ENCODE data around the gene KCTD12. TPM values are rescaled to one million over a fixed set of nuclear protein-coding genes. Genes with fewer than 3 reads are reported as not detected.

The KCTD12 gene
- total RNA-seq, 1 donor from 2014 or later: 15.3 TPM

GRCh38 chr13:76882431-76882830 lies 3.8 kb downstream of the KCTD12 start:
- Histone ChIP-seq H3K36me3 (ENCODE audit: control insufficient read depth, insufficient read depth, low read length) (no peaks in the 10 kb centered on the region), H3K4me3 (ENCODE audit: low read depth, low read length) (no peak overlapping the region), H3K27me3 (ENCODE audit: control insufficient read depth, insufficient read depth, low read length) (no peaks in the 10 kb centered on the region)
- no peak for DNase-seq (ENCODE audit: low read depth)
- FAIRE-seq: no peak
- TF ChIP-seq CTCF (IDR thresholded peaks at IDR 0.05; ENCODE audit: insufficient read depth, low read length, severe bottlenecking): no peak

GRCh38 chr13:76879883-76880270 lies 6.3 kb downstream of the KCTD12 start:
- FAIRE-seq: no peak
- Histone ChIP-seq H3K36me3 (ENCODE audit: control insufficient read depth, insufficient read depth, low read length) (no peaks in the 10 kb centered on the region), H3K4me3 (ENCODE audit: low read depth, low read length) (no peak overlapping the region), H3K27me3 (ENCODE audit: control insufficient read depth, insufficient read depth, low read length) (no peaks in the 10 kb centered on the region)
- no peak for TF ChIP-seq CTCF (IDR thresholded peaks at IDR 0.05; ENCODE audit: insufficient read depth, low read length, severe bottlenecking)
- DNase-seq (ENCODE audit: low read depth): peak; percentile 26

GRCh38 chr13:76879203-76879882 lies 6.9 kb downstream of the KCTD12 start:
- Histone ChIP-seq H3K4me3 (ENCODE audit: low read depth, low read length) (no peak overlapping the region), H3K36me3 (ENCODE audit: control insufficient read depth, insufficient read depth, low read length) (no peaks in the 10 kb centered on the region), H3K27me3 (ENCODE audit: control insufficient read depth, insufficient read depth, low read length) (no peaks in the 10 kb centered on the region)
- DNase-seq (ENCODE audit: low read depth): peak; percentile 81
- peak; percentile 58 for FAIRE-seq
- no peak for TF ChIP-seq CTCF (IDR thresholded peaks at IDR 0.05; ENCODE audit: insufficient read depth, low read length, severe bottlenecking)

- Histone ChIP-seq H3K4me3 (ENCODE audit: low read depth, low read length) (no peak overlapping the region), H3K27me3 (ENCODE audit: control insufficient read depth, insufficient read depth, low read length) (no peaks in the 10 kb centered on the region), H3K36me3 (ENCODE audit: control insufficient read depth, insufficient read depth, low read length) (no peaks in the 10 kb centered on the region)
- no peak for FAIRE-seq
- no peak for TF ChIP-seq CTCF (IDR thresholded peaks at IDR 0.05; ENCODE audit: insufficient read depth, low read length, severe bottlenecking)
- no peak for DNase-seq (ENCODE audit: low read depth)
Measured at GRCh38 chr13:76878043-76878442, 8.2 kb downstream of the KCTD12 start.

- FAIRE-seq: no peak
Measured at GRCh38 chr13:76875271-76875815, 10.9 kb downstream of the KCTD12 start.

More at GRCh38 chr13:76875271-76875815, 10.9 kb downstream of the KCTD12 start:
- TF ChIP-seq CTCF (IDR thresholded peaks at IDR 0.05; ENCODE audit: insufficient read depth, low read length, severe bottlenecking): no peak
- H3K4me3 ChIP-seq (ENCODE audit: low read depth, low read length): no peak overlapping the region
- DNase-seq (ENCODE audit: low read depth): no peak
- no peaks in the 10 kb centered on the region for H3K27me3 ChIP-seq (ENCODE audit: control insufficient read depth, insufficient read depth, low read length)
- no peaks in the 10 kb centered on the region for H3K36me3 ChIP-seq (ENCODE audit: control insufficient read depth, insufficient read depth, low read length)
